ENCODE data around the gene INPP5B.

Gene INPP5B

DNA sequence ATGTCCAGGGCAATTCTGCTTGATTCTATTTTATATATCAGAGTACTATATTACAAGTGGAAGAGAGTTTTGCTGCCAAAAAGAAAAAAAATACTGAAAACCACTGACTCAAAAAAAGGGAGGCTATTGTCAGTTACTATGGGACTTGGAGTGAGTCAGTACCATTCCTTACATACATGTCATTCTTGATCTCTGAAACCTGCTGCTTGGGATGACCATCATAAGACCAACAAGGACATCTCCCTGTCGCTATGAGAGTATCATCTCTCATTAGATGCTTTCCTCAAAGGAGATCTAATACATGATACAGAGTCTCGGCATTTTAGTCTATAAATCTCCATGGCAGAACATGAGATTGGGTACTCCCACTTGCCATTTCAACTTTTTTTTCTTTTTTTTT, 11.8 kb upstream of the INPP5B start:
- Histone ChIP-seq H3K36me3 (replicated peaks; ENCODE audit: low read depth, low read length) (peaks cover 9% of the 10 kb centered on the region), H3K9me3 (ENCODE audit: insufficient read depth, low read length) (no peaks in the 10 kb centered on the region), H3K9ac (ENCODE audit: low read length) (no peak overlapping the region), H3K4me1 (ENCODE audit: low read length) (no peaks in the 10 kb centered on the region), H3K4me2 (ENCODE audit: low read length) (no peak overlapping the region), H2AFZ (ENCODE audit: low read depth, low read length) (no peak overlapping the region), H3K27me3 (ENCODE audit: low read depth, low read length) (no peaks in the 10 kb centered on the region), H3K27ac (ENCODE audit: low read length) (no peak overlapping the region), H3K79me2 (ENCODE audit: low read length) (no peaks in the 10 kb centered on the region), H3K4me3 (ENCODE audit: low read length) (no peak overlapping the region), H4K20me1 (ENCODE audit: insufficient read depth, low read length) (no peaks in the 10 kb centered on the region)
- TF ChIP-seq, protein P1, sequence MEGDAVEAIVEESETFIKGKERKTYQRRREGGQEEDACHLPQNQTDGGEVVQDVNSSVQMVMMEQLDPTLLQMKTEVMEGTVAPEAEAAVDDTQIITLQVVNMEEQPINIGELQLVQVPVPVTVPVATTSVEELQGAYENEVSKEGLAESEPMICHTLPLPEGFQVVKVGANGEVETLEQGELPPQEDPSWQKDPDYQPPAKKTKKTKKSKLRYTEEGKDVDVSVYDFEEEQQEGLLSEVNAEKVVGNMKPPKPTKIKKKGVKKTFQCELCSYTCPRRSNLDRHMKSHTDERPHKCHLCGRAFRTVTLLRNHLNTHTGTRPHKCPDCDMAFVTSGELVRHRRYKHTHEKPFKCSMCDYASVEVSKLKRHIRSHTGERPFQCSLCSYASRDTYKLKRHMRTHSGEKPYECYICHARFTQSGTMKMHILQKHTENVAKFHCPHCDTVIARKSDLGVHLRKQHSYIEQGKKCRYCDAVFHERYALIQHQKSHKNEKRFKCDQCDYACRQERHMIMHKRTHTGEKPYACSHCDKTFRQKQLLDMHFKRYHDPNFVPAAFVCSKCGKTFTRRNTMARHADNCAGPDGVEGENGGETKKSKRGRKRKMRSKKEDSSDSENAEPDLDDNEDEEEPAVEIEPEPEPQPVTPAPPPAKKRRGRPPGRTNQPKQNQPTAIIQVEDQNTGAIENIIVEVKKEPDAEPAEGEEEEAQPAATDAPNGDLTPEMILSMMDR (IDR thresholded peaks at IDR 0.05; ENCODE audit: low read depth, low read length) = no peak
- no peak for TF ChIP-seq EZH2phosphoT487 (IDR thresholded peaks at IDR 0.05; ENCODE audit: low read depth)

DNA sequence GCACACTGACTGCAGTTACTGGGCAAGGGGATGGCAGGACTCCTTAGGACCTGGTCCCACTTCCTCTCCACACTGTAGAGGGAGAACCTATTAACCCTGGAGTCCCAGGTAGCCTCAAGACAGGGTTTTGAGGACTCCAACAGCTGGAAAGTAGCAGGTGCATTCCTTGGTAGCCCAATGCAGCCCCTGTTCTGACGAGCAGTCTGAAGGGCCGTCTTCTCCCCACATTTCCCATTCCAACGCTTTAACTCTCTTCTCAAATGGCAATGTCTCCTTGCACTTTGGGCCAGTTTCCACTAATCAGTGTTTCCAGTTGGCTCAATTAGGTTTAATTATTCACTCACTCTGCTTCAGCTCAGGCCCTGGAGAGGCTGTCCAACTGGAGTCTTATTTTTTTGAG, 8.8 kb upstream of the INPP5B start:
- Histone ChIP-seq H3K27ac (ENCODE audit: low read length) (no peak overlapping the region), H3K79me2 (ENCODE audit: low read length) (no peaks in the 10 kb centered on the region), H3K9me3 (ENCODE audit: insufficient read depth, low read length) (no peaks in the 10 kb centered on the region), H3K27me3 (ENCODE audit: low read depth, low read length) (no peaks in the 10 kb centered on the region), H2AFZ (ENCODE audit: low read depth, low read length) (no peak overlapping the region), H3K4me3 (ENCODE audit: low read length) (no peak overlapping the region), H3K4me1 (ENCODE audit: low read length) (peaks cover 3% of the 10 kb centered on the region; the same call in 1 of the 2 replicates), H3K9ac (ENCODE audit: low read length) (no peak overlapping the region), H4K20me1 (ENCODE audit: insufficient read depth, low read length) (no peaks in the 10 kb centered on the region), H3K4me2 (ENCODE audit: low read length) (no peak overlapping the region), H3K36me3 (replicated peaks; ENCODE audit: low read depth, low read length) (peaks cover 9% of the 10 kb centered on the region)
- TF ChIP-seq EZH2phosphoT487 (IDR thresholded peaks at IDR 0.05; ENCODE audit: low read depth) = no peak
- TF ChIP-seq, protein P1 (IDR thresholded peaks at IDR 0.05; ENCODE audit: low read depth, low read length) = no peak

DNA sequence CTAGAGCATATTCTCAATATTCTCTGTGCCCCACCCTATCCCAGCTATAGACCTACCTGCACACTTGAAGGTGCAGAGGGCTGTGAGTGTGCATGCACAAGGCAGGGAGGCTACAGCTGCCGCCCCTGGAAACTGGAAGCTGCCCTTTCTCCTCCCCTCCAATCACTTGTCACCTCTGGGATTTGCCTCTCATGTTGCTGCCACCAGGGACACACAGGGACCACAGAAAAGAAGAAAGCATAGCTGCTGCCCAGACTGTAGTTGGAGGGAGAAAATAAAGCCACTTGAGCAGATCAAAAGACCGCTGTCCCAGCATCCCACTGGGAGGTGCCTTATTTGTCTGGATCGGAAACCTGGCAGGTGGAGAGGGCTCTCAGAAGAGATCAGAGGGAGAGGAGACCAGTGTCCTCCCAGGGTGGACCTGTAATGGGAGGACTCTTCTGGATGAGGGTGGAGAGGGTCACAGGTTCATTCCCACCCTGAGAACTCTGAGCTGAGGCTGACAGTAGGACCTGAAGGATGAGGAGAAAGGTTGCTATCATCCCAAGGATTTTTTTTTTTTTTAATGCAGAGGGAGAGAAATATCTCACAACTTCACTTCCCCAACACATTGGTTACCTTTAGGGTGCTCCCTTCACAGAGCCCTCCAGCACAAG, 7.6 kb upstream of the INPP5B start:
- H3K4me3 ChIP-seq (ENCODE audit: low read length) = no peak overlapping the region
- H3K9me3 ChIP-seq (ENCODE audit: insufficient read depth, low read length) = no peaks in the 10 kb centered on the region
- no peaks in the 10 kb centered on the region for H4K20me1 ChIP-seq (ENCODE audit: insufficient read depth, low read length)
- H3K4me1 ChIP-seq (ENCODE audit: low read length) = peaks cover 3% of the 10 kb centered on the region; the same call in 1 of the 2 replicates
- no peaks in the 10 kb centered on the region for H3K27me3 ChIP-seq (ENCODE audit: low read depth, low read length)
- no peak overlapping the region for H3K27ac ChIP-seq (ENCODE audit: low read length)
- TF ChIP-seq, protein P1 (IDR thresholded peaks at IDR 0.05; ENCODE audit: low read depth, low read length) = no peak
- TF ChIP-seq EZH2phosphoT487 (IDR thresholded peaks at IDR 0.05; ENCODE audit: low read depth) = no peak
- H3K4me2 ChIP-seq (ENCODE audit: low read length) = no peak overlapping the region
- no peaks in the 10 kb centered on the region for H3K79me2 ChIP-seq (ENCODE audit: low read length)
- H3K36me3 ChIP-seq (replicated peaks; ENCODE audit: low read depth, low read length) = peaks cover 6% of the 10 kb centered on the region
- no peak overlapping the region for H2AFZ ChIP-seq (ENCODE audit: low read depth, low read length)
- no peak overlapping the region for H3K9ac ChIP-seq (ENCODE audit: low read length)

DNA sequence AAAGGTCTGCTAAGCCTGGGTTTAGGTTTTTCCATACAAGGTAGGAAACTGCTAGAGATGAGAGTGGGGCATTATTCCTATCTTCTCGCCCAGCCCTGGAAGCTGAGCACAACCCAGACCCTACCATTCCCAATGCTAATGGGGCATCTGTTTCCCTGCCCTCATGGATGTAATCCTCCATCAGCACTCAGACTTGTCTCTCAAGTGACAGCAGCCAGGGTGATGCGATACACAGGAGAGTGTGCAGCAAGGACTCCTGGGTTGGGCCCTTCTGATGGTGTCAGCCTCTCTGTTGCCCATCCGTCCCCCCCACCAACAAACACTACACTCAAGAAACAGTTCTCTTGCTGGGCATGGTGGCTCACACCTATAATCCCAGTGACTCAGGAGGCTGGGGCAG, 5.9 kb upstream of the INPP5B start:
- no peaks in the 10 kb centered on the region for H3K36me3 ChIP-seq (replicated peaks; ENCODE audit: low read depth, low read length)
- H3K9ac ChIP-seq (ENCODE audit: low read length) = no peak overlapping the region
- no peak for TF ChIP-seq EZH2phosphoT487 (IDR thresholded peaks at IDR 0.05; ENCODE audit: low read depth)
- TF ChIP-seq, protein P1 (IDR thresholded peaks at IDR 0.05; ENCODE audit: low read depth, low read length) = no peak
- H3K27me3 ChIP-seq (ENCODE audit: low read depth, low read length) = no peaks in the 10 kb centered on the region
- H3K4me1 ChIP-seq (ENCODE audit: low read length) = peaks cover 13% of the 10 kb centered on the region
- H2AFZ ChIP-seq (ENCODE audit: low read depth, low read length) = no peak overlapping the region
- no peaks in the 10 kb centered on the region for H4K20me1 ChIP-seq (ENCODE audit: insufficient read depth, low read length)
- H3K4me2 ChIP-seq (ENCODE audit: low read length) = no peak overlapping the region
- no peak overlapping the region for H3K4me3 ChIP-seq (ENCODE audit: low read length)
- H3K9me3 ChIP-seq (ENCODE audit: insufficient read depth, low read length) = no peaks in the 10 kb centered on the region
- H3K27ac ChIP-seq (ENCODE audit: low read length) = no peak overlapping the region
- no peaks in the 10 kb centered on the region for H3K79me2 ChIP-seq (ENCODE audit: low read length)
